Astrocyte (in vitro differentiated cells and primary cell): ENCODE data around the gene WDR54. TPM values are rescaled to one million over a fixed set of nuclear protein-coding genes. Genes with fewer than 3 reads are reported as not detected.
A peak's percentile ranks its signal among the peaks of the same experiment; 100 is the strongest.

Experiments used
- DNase-seq: peaks from one replicate; pipeline ENCODE4 v3.0.0-alpha.2; 2010; ENCODE audit warnings: low read depth
- FAIRE-seq: peaks from 2 replicates; lab custom pipeline; 2011; peaks lifted over from hg19 to GRCh38; lab: Jason Lieb, UNC
- H2AFZ ChIP-seq: 2 replicates; pipeline ENCODE4 v1.6.0; 2012; ENCODE audit warnings: low read depth, low read length, inconsistent platforms
- H3K27ac ChIP-seq: 2 replicates; pipeline ENCODE4 v1.5.1; 2011; ENCODE audit warnings: low read depth, low read length, inconsistent platforms
- H3K27me3 ChIP-seq: 2 replicates; pipeline ENCODE4 v1.6.0; 2011; ENCODE audit warnings: low read length, inconsistent platforms; ENCODE audit not compliant: insufficient read depth
- H3K36me3 ChIP-seq: 2 replicates; pipeline ENCODE4 v1.5.1; 2011; ENCODE audit warnings: low read length, inconsistent platforms; ENCODE audit not compliant: insufficient read depth
- H3K4me1 ChIP-seq: 2 replicates; pipeline ENCODE4 v1.5.1; 2011; ENCODE audit warnings: low read length, inconsistent platforms; ENCODE audit not compliant: insufficient read depth
- H3K4me2 ChIP-seq: 2 replicates; pipeline ENCODE4 v1.6.0; 2012; ENCODE audit warnings: low read length, inconsistent platforms
- H3K4me3 ChIP-seq: 2 replicates; pipeline ENCODE4 v1.5.1; 2011; ENCODE audit warnings: low read depth, mild to moderate bottlenecking, low read length, inconsistent platforms; ENCODE audit not compliant: insufficient read depth
- H3K79me2 ChIP-seq: 2 replicates; pipeline ENCODE4 v1.6.0; 2012; ENCODE audit warnings: mild to moderate bottlenecking, low read length, inconsistent platforms; ENCODE audit not compliant: insufficient read depth
- H3K9ac ChIP-seq: 2 replicates; pipeline ENCODE4 v1.6.0; 2012; ENCODE audit warnings: mild to moderate bottlenecking, low read length, inconsistent platforms
- H3K9me3 ChIP-seq: 2 replicates; pipeline ENCODE4 v1.5.1; 2012; ENCODE audit warnings: low read depth, mild to moderate bottlenecking, low read length, inconsistent platforms; ENCODE audit not compliant: insufficient read depth
- H4K20me1 ChIP-seq: 2 replicates; pipeline ENCODE4 v1.6.0; 2012; ENCODE audit warnings: low read length, inconsistent platforms; ENCODE audit not compliant: insufficient read depth
- H3K27ac Mint-ChIP-seq: one replicate; pipeline ENCODE4 v1.8.0; 2021; ENCODE audit warnings: mild to moderate bottlenecking, mixed read lengths; ENCODE audit not compliant: unreplicated experiment
- H3K27me3 Mint-ChIP-seq: one replicate; pipeline ENCODE4 v1.8.0; 2021; ENCODE audit warnings: low read depth, mixed read lengths; ENCODE audit not compliant: unreplicated experiment
- H3K36me3 Mint-ChIP-seq: one replicate; pipeline ENCODE4 v1.8.0; 2021; ENCODE audit warnings: low read depth, mixed read lengths; ENCODE audit not compliant: unreplicated experiment
- H3K4me1 Mint-ChIP-seq: one replicate; pipeline ENCODE4 v1.8.0; 2021; ENCODE audit warnings: low read depth, mixed read lengths; ENCODE audit not compliant: unreplicated experiment
- H3K4me3 Mint-ChIP-seq: one replicate; pipeline ENCODE4 v1.8.0; 2021; ENCODE audit warnings: mild to moderate bottlenecking, moderate library complexity, mixed read lengths; ENCODE audit not compliant: unreplicated experiment
- H3K9me3 Mint-ChIP-seq: one replicate; pipeline ENCODE4 v1.8.0; 2021; ENCODE audit warnings: mild to moderate bottlenecking, mixed read lengths; ENCODE audit not compliant: unreplicated experiment
- EZH2 ChIP-seq: IDR thresholded peaks from 2 replicates; pipeline ENCODE4 v1.6.1; 2012; ENCODE audit warnings: mild to moderate bottlenecking, low read length, inconsistent platforms; ENCODE audit not compliant: insufficient read depth
- total RNA-seq: library from RNA; stranded (reverse); gene quantifications from 2 replicates; pipeline ENCODE4 v1.2.1, GENCODE V29; 2021
- TF ChIP-seq, protein P1 (sequence below): IDR thresholded peaks from 2 replicates; pipeline ENCODE4 v1.5.1; 2011; ENCODE audit warnings: low read depth, mild to moderate bottlenecking, inconsistent platforms, low read length, moderate library complexity; ENCODE audit not compliant: insufficient read depth

The WDR54 gene
- total RNA-seq, 1 donor from 2014 or later, result 14.8 TPM

DNA sequence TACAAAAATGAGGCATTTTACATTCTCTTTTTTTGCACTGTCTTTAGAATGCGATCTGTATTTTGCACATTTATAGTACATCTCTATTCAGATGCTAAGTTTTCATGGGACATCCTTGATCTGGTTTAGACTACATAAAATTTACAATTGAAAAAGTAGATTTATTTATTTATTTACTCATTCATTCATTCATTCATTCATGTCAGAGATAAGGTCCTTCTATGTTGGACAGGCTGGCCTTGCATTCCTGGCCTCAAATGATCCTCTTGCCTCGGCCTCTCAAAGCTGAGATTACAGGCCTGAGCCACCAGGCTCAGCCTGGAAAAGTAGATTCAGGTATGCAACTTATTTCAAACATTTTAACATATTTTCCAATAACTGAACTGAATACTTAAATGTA is 25.4 kb upstream of the WDR54 start:
- no peak for DNase-seq
- Mint-ChIP-seq H3K27me3 (no peaks in the 10 kb centered on the region), H3K36me3 (no peaks in the 10 kb centered on the region), H3K4me3 (no peak overlapping the region), H3K4me1 (no peaks in the 10 kb centered on the region), H3K9me3 (no peaks in the 10 kb centered on the region), H3K27ac (no peak overlapping the region)
- Histone ChIP-seq H3K4me1 (no peaks in the 10 kb centered on the region), H3K27me3 (no peaks in the 10 kb centered on the region), H4K20me1 (no peaks in the 10 kb centered on the region), H3K79me2 (peaks cover 7% of the 10 kb centered on the region), H3K27ac (no peak overlapping the region), H3K4me3 (no peak overlapping the region), H2AFZ (no peak overlapping the region), H3K9me3 (no peaks in the 10 kb centered on the region), H3K36me3 (no peaks in the 10 kb centered on the region), H3K9ac (no peak overlapping the region), H3K4me2 (no peak overlapping the region)
- no peak for FAIRE-seq
- no peak for TF ChIP-seq EZH2
- TF ChIP-seq, protein P1, sequence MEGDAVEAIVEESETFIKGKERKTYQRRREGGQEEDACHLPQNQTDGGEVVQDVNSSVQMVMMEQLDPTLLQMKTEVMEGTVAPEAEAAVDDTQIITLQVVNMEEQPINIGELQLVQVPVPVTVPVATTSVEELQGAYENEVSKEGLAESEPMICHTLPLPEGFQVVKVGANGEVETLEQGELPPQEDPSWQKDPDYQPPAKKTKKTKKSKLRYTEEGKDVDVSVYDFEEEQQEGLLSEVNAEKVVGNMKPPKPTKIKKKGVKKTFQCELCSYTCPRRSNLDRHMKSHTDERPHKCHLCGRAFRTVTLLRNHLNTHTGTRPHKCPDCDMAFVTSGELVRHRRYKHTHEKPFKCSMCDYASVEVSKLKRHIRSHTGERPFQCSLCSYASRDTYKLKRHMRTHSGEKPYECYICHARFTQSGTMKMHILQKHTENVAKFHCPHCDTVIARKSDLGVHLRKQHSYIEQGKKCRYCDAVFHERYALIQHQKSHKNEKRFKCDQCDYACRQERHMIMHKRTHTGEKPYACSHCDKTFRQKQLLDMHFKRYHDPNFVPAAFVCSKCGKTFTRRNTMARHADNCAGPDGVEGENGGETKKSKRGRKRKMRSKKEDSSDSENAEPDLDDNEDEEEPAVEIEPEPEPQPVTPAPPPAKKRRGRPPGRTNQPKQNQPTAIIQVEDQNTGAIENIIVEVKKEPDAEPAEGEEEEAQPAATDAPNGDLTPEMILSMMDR, result no peak

DNA sequence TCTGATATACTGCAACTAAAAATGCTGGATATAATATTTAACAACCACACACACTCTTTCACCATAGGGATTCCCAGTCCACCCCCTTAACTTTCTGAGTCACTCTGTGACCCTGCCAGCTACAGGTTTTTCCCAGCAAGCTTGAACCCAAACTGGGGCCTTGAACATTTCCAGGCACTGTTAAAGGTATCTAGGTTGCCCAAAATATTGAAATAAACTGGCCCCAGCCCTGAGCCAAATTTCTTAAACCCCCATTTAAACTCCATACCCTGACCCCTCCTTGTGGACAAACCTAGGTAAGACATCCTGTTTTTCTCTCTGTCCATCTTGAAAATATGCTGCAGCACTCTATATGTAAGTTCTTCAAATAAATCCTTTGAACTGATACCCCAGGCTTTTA is 21.7 kb upstream of the WDR54 start:
- Histone ChIP-seq H3K79me2 (no peaks in the 10 kb centered on the region), H3K4me3 (no peak overlapping the region), H3K4me2 (no peak overlapping the region), H3K27me3 (no peaks in the 10 kb centered on the region), H4K20me1 (no peaks in the 10 kb centered on the region), H3K27ac (no peak overlapping the region), H2AFZ (no peak overlapping the region), H3K9me3 (no peaks in the 10 kb centered on the region), H3K36me3 (no peaks in the 10 kb centered on the region), H3K9ac (no peak overlapping the region), H3K4me1 (no peaks in the 10 kb centered on the region)
- no peak for TF ChIP-seq EZH2
- TF ChIP-seq, protein P1, result peak; percentile 59
- DNase-seq, result no peak
- Mint-ChIP-seq H3K27me3 (no peaks in the 10 kb centered on the region), H3K9me3 (no peaks in the 10 kb centered on the region), H3K4me1 (no peaks in the 10 kb centered on the region), H3K27ac (no peak overlapping the region), H3K36me3 (no peaks in the 10 kb centered on the region), H3K4me3 (no peak overlapping the region)
- FAIRE-seq, result peak; percentile 63

DNA sequence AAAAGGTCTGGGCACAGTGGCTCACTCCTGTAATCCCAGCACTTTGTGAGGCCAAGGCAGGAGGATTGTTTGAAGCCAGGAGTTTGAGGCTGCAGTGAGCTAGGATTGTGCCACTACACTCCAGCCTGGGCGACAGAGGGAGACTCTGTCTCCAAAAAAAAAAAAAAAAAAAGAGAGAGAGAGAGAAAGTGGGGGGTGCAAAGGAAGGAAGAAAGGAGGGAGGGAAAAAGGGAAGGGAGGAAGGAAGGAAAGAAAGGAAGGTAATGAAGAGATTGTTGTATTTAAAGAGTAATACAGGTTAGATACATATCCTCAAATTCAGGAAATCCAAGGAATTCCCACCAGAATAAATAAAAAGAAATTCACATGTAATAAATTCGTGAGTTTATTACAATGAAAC is 19.6 kb upstream of the WDR54 start:
- H3K36me3 Mint-ChIP-seq, result no peaks in the 10 kb centered on the region
- H3K79me2 ChIP-seq, result no peaks in the 10 kb centered on the region
- H3K4me3 Mint-ChIP-seq, result no peak overlapping the region
- TF ChIP-seq, protein P1, result no peak
- no peak for TF ChIP-seq EZH2
- peaks cover 7% of the 10 kb centered on the region for H3K4me1 Mint-ChIP-seq
- no peaks in the 10 kb centered on the region for H4K20me1 ChIP-seq
- no peaks in the 10 kb centered on the region for H3K9me3 Mint-ChIP-seq
- DNase-seq, result no peak
- no peaks in the 10 kb centered on the region for H3K27me3 ChIP-seq
- FAIRE-seq, result no peak
- H3K9ac ChIP-seq, result no peak overlapping the region
- no peak overlapping the region for H2AFZ ChIP-seq
- no peaks in the 10 kb centered on the region for H3K36me3 ChIP-seq
- no peak overlapping the region for H3K27ac ChIP-seq
- no peak overlapping the region for H3K27ac Mint-ChIP-seq
- no peaks in the 10 kb centered on the region for H3K9me3 ChIP-seq
- peaks cover 8% of the 10 kb centered on the region for H3K4me1 ChIP-seq
- no peak overlapping the region for H3K4me3 ChIP-seq
- H3K4me2 ChIP-seq, result no peak overlapping the region
- no peaks in the 10 kb centered on the region for H3K27me3 Mint-ChIP-seq
